ENCODE measurements around the gene ATP9B.

The ATP9B gene

DNA sequence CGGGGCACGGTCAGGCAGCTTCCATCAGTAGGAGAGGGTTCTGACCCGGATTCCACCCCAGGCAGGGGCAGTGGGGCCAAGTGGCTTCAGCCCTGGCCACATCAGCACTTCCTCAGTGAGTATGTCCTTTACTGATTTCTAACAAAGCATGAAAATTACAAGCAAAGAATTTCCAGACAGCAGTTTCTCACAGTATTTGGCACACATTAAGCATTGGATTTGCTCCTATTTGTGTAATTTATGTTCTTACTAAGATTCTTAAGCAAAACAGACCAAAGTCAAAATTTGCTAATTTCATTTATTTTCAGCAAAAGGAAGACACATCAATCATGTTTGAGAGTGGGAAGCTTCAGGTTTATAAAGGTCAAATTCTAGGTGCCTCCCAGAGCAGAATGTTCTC lies 253.2 kb downstream of the ATP9B start (continued):
- TF ChIP-seq, protein P1, sequence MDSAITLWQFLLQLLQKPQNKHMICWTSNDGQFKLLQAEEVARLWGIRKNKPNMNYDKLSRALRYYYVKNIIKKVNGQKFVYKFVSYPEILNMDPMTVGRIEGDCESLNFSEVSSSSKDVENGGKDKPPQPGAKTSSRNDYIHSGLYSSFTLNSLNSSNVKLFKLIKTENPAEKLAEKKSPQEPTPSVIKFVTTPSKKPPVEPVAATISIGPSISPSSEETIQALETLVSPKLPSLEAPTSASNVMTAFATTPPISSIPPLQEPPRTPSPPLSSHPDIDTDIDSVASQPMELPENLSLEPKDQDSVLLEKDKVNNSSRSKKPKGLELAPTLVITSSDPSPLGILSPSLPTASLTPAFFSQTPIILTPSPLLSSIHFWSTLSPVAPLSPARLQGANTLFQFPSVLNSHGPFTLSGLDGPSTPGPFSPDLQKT (IDR thresholded peaks at IDR 0.05; ENCODE audit: borderline replicate concordance, low read depth, low read length), result no peak
- TF ChIP-seq ZBTB17 (tag by site-specific recombination; IDR thresholded peaks at IDR 0.05) (no peak), GLIS1 (tag by site-specific recombination; IDR thresholded peaks at IDR 0.05) (no peak), ZNF114 (tag by site-specific recombination; IDR thresholded peaks at IDR 0.05) (no peak), SP7 (tag by site-specific recombination; IDR thresholded peaks at IDR 0.05) (no peak), ZBTB6 (tag by site-specific recombination; IDR thresholded peaks at IDR 0.05) (no peak), ZNF624 (tag by site-specific recombination; IDR thresholded peaks at IDR 0.05) (no peak)
- TF ChIP-seq, protein P2, sequence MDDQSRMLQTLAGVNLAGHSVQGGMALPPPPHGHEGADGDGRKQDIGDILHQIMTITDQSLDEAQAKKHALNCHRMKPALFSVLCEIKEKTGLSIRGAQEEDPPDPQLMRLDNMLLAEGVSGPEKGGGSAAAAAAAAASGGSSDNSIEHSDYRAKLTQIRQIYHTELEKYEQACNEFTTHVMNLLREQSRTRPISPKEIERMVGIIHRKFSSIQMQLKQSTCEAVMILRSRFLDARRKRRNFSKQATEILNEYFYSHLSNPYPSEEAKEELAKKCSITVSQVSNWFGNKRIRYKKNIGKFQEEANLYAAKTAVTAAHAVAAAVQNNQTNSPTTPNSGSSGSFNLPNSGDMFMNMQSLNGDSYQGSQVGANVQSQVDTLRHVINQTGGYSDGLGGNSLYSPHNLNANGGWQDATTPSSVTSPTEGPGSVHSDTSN (CRISPR knock-in tag; IDR thresholded peaks at IDR 0.05), result no peak

DNA sequence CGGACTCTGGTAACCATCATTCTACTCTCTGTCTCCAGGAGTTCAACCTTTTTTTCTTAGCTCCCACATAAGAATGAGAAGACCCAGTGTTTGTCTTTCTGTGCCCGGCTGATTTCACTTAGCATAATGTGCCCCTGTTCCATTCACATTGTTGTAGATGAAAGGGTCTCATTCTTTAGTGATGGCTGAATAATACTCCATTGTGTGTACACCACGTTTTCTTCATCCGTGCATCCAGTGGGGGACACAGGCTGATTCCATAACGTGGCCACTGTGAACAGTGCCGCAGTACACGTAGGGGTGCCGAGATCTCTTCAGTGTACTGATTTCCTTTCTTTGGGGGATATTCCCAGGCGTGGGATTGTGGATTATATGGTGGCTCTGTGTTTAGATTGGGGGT lies 254.3 kb downstream of the ATP9B start:
- ChIA-PET POLR2A (no interaction called here), CTCF (no interaction called here)
- Histone ChIP-seq H3K36me3 (ENCODE audit: control insufficient read depth in 2 of 2, insufficient read depth in 1 of 2, low read length in 2 of 2) (no peaks in the 10 kb centered on the region), H3K4me1 (ENCODE audit: control insufficient read depth, insufficient read depth, low read length) (no peaks in the 10 kb centered on the region), H3K4me3 (ENCODE audit: low read depth, low read length) (no peak overlapping the region), H3K9me3 (ENCODE audit: control insufficient read depth, insufficient read depth, low read depth, low read length) (no peaks in the 10 kb centered on the region), H3K27ac (ENCODE audit: extremely low read depth, low read depth, low read length) (no peak overlapping the region)
- TF ChIP-seq KLF10 (tag by site-specific recombination; IDR thresholded peaks at IDR 0.05) (no peak), ZNF623 (tag by site-specific recombination; IDR thresholded peaks at IDR 0.05) (no peak), ZNF514 (tag by site-specific recombination; IDR thresholded peaks at IDR 0.05) (no peak), ZNF248 (tag by site-specific recombination; IDR thresholded peaks at IDR 0.05) (no peak), ZNF223 (tag by site-specific recombination; IDR thresholded peaks at IDR 0.05) (no peak), ZNF600 (tag by site-specific recombination; IDR thresholded peaks at IDR 0.05) (no peak), ZNF639 (tag by site-specific recombination; IDR thresholded peaks at IDR 0.05) (no peak), ZNF555 (tag by site-specific recombination; conservative IDR thresholded peaks at IDR 0.05) (no peak), ZNF280C (tag by site-specific recombination; IDR thresholded peaks at IDR 0.05) (no peak), ZNF133 (tag by site-specific recombination; IDR thresholded peaks at IDR 0.05) (no peak), ZNF510 (tag by site-specific recombination; IDR thresholded peaks at IDR 0.05; ENCODE audit: insufficient replicate concordance) (no peak)
- TF ChIP-seq, protein P3, sequence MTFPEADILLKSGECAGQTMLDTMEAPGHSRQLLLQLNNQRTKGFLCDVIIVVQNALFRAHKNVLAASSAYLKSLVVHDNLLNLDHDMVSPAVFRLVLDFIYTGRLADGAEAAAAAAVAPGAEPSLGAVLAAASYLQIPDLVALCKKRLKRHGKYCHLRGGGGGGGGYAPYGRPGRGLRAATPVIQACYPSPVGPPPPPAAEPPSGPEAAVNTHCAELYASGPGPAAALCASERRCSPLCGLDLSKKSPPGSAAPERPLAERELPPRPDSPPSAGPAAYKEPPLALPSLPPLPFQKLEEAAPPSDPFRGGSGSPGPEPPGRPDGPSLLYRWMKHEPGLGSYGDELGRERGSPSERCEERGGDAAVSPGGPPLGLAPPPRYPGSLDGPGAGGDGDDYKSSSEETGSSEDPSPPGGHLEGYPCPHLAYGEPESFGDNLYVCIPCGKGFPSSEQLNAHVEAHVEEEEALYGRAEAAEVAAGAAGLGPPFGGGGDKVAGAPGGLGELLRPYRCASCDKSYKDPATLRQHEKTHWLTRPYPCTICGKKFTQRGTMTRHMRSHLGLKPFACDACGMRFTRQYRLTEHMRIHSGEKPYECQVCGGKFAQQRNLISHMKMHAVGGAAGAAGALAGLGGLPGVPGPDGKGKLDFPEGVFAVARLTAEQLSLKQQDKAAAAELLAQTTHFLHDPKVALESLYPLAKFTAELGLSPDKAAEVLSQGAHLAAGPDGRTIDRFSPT (tag by site-specific recombination; IDR thresholded peaks at IDR 0.05), result no peak
- TF ChIP-seq, protein P4, sequence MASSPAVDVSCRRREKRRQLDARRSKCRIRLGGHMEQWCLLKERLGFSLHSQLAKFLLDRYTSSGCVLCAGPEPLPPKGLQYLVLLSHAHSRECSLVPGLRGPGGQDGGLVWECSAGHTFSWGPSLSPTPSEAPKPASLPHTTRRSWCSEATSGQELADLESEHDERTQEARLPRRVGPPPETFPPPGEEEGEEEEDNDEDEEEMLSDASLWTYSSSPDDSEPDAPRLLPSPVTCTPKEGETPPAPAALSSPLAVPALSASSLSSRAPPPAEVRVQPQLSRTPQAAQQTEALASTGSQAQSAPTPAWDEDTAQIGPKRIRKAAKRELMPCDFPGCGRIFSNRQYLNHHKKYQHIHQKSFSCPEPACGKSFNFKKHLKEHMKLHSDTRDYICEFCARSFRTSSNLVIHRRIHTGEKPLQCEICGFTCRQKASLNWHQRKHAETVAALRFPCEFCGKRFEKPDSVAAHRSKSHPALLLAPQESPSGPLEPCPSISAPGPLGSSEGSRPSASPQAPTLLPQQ (tag by site-specific recombination; IDR thresholded peaks at IDR 0.05), result no peak
- TF ChIP-seq, protein P5, sequence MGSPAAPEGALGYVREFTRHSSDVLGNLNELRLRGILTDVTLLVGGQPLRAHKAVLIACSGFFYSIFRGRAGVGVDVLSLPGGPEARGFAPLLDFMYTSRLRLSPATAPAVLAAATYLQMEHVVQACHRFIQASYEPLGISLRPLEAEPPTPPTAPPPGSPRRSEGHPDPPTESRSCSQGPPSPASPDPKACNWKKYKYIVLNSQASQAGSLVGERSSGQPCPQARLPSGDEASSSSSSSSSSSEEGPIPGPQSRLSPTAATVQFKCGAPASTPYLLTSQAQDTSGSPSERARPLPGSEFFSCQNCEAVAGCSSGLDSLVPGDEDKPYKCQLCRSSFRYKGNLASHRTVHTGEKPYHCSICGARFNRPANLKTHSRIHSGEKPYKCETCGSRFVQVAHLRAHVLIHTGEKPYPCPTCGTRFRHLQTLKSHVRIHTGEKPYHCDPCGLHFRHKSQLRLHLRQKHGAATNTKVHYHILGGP (tag by site-specific recombination; IDR thresholded peaks at IDR 0.05), result no peak

All from HEK293 (cell line).